Endothelial cell (in vitro differentiated cells): ENCODE results near the gene TBC1D8B. TPM values are rescaled to one million over a fixed set of nuclear protein-coding genes. Genes with fewer than 3 reads are reported as not detected.
"Not testable (repeated sequence)": the region's sequence is repeated elsewhere in the genome, so short reads cannot be mapped to it uniquely, and the experiment has no call there.

Source experiments
- DNase-seq: peaks from one replicate; pipeline ENCODE4 v3.0.0; 2021; ENCODE audit warnings: low spot score
- H3K27ac Mint-ChIP-seq: one replicate; pipeline ENCODE4 v1.8.0; 2021; ENCODE audit warnings: mixed read lengths, inconsistent platforms; ENCODE audit not compliant: unreplicated experiment
- H3K27me3 Mint-ChIP-seq: one replicate; pipeline ENCODE4 v1.8.0; 2021; ENCODE audit warnings: mild to moderate bottlenecking, moderate library complexity, mixed read lengths, inconsistent platforms; ENCODE audit not compliant: unreplicated experiment
- H3K36me3 Mint-ChIP-seq: one replicate; pipeline ENCODE4 v1.8.0; 2021; ENCODE audit warnings: mild to moderate bottlenecking, low read depth, mixed read lengths, inconsistent platforms; ENCODE audit not compliant: unreplicated experiment
- H3K4me1 Mint-ChIP-seq: one replicate; pipeline ENCODE4 v1.8.0; 2021; ENCODE audit warnings: mild to moderate bottlenecking, mixed read lengths, inconsistent platforms; ENCODE audit not compliant: unreplicated experiment
- H3K4me3 Mint-ChIP-seq: one replicate; pipeline ENCODE4 v1.8.0; 2021; ENCODE audit warnings: mild to moderate bottlenecking, mixed read lengths, inconsistent platforms; ENCODE audit not compliant: unreplicated experiment
- H3K9me3 Mint-ChIP-seq: one replicate; pipeline ENCODE4 v1.8.0; 2021; ENCODE audit warnings: mixed read lengths, inconsistent platforms; ENCODE audit not compliant: unreplicated experiment
- CTCF ChIP-seq: fragments of 200-600 bp; sonication (generic); IDR thresholded peaks from one replicate; pipeline ENCODE4 v1.5.0; 2021; ENCODE audit warnings: antibody characterized with exemption; ENCODE audit not compliant: unreplicated experiment
- total RNA-seq: library from RNA; stranded (reverse); fragmentation: NEBNext Ultra II Directional; extraction: Animal tissue kit (Norgen Biotek cat#: 25700); gene quantifications from one replicate; pipeline ENCODE4 v1.2.1, GENCODE V29; 2021; ENCODE audit not compliant: unreplicated experiment

The TBC1D8B gene
- total RNA-seq, 1 donor from 2014 or later = 3.6 TPM

- no peaks in the 10 kb centered on the region for H3K4me1 Mint-ChIP-seq
- H3K4me3 Mint-ChIP-seq = no peak overlapping the region
- no peak overlapping the region for H3K27ac Mint-ChIP-seq
- H3K27me3 Mint-ChIP-seq = no peaks in the 10 kb centered on the region
- no peaks in the 10 kb centered on the region for H3K36me3 Mint-ChIP-seq
- no peak for DNase-seq
- no peak for TF ChIP-seq CTCF
- no peaks in the 10 kb centered on the region for H3K9me3 Mint-ChIP-seq
Observed at GRCh38 chrX:106783716-106784115, 18.8 kb upstream of the TBC1D8B start.

- H3K27ac Mint-ChIP-seq = no peak overlapping the region
- DNase-seq = no peak
- peak; percentile 9 for TF ChIP-seq CTCF
- H3K36me3 Mint-ChIP-seq = no peaks in the 10 kb centered on the region
- H3K4me1 Mint-ChIP-seq = no peaks in the 10 kb centered on the region
- no peaks in the 10 kb centered on the region for H3K27me3 Mint-ChIP-seq
- no peaks in the 10 kb centered on the region for H3K9me3 Mint-ChIP-seq
- H3K4me3 Mint-ChIP-seq = no peak overlapping the region
Observed at GRCh38 chrX:106791495-106791894, 11.0 kb upstream of the TBC1D8B start.

- H3K27me3 Mint-ChIP-seq = no peaks in the 10 kb centered on the region
- TF ChIP-seq CTCF = no peak
- no peak for DNase-seq
- peaks cover 7% of the 10 kb centered on the region for H3K4me1 Mint-ChIP-seq
- H3K4me3 Mint-ChIP-seq = peak overlapping the region; percentile 99
- no peak overlapping the region for H3K27ac Mint-ChIP-seq
- H3K36me3 Mint-ChIP-seq = no peaks in the 10 kb centered on the region
- H3K9me3 Mint-ChIP-seq = no peaks in the 10 kb centered on the region
Observed at GRCh38 chrX:106802063-106802387, 448 bp upstream of the TBC1D8B start.

DNA sequence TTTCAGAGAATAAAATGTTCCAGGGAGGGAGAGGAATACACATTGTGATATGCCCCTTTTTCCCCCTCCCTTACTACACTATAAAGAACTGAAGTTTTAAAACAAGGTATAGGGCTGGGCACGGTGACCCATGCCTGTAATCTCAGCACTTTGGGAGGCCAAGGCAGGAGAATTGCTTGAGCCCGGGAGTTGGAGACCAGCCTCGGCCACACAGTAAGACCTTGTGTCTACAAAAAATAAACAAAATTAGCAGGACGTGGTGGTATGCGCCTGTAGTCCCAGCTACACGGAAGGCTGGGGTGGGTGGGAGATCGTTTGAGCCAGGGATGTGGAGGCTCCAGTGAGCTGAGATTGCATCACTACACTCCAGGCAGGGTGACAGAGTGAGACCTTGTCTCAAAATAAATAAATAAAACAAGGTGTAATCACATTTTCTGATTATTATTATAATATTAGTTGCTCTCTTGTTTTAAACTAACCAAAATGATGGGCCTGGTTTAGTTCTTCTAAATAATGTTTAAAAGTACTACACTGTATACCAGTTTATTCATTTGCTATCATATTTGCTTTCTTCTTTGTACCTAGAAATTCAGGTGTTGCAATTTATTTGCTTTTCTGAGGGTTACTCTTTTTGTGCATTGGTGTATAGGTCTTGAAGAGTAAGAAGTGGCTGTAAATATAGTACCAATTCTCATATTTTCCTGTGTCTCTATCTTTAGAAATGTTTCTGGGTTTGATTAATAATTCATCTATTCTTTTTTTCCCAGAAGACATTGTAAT, 8.8 kb downstream of the TBC1D8B start:
- no peak for DNase-seq
- Mint-ChIP-seq H3K27me3 (peaks cover under 1% of the 10 kb centered on the region), H3K9me3 (no peaks in the 10 kb centered on the region), H3K4me3 (no peak overlapping the region), H3K4me1 (peaks cover 2% of the 10 kb centered on the region), H3K27ac (no peak overlapping the region), H3K36me3 (no peaks in the 10 kb centered on the region)
- no peak for TF ChIP-seq CTCF

DNA sequence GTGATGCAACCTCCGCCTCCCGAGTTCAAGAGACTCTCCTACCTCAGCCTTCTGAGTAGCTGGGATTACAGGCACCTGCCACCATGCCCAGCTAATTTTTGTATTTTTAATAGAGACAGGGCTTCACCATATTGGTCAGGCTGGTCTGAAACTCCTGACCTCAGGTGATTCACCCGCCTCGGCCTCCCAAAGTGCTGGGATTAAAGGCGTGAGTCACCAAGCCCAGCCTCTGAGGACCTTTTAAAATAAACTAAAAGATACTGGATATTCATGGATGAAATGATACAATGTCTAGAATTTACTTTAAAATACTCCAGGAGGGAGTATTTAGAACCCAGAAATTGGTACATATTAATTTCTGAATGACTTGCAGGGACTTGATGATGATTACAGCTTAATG, 10.5 kb downstream of the TBC1D8B start:
- not testable (repeated sequence) for DNase-seq, H3K27me3 Mint-ChIP-seq, H3K4me1 Mint-ChIP-seq, H3K9me3 Mint-ChIP-seq, H3K27ac Mint-ChIP-seq, H3K36me3 Mint-ChIP-seq, H3K4me3 Mint-ChIP-seq

DNA sequence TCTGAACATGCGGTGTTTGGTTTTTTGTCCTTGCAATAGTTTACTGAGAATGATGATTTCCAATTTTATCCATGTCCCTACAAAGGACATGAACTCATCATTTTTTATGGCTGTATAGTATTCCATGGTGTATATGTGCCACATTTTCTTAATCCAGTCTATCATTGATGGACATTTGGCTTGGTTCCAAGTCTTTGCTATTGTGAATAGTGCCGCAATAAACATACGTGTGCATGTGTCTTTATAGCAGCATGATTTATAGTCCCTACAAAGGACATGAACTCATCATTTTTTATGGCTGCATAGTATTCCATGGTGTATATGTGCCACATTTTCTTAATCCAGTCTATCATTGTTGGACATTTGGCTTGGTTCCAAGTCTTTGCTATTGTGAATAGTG, 11.6 kb downstream of the TBC1D8B start:
- H3K27ac Mint-ChIP-seq, H3K9me3 Mint-ChIP-seq, H3K27me3 Mint-ChIP-seq, H3K4me1 Mint-ChIP-seq, H3K4me3 Mint-ChIP-seq, DNase-seq, H3K36me3 Mint-ChIP-seq: not testable (repeated sequence)
